Erythroblast (primary cell): ENCODE measurements around the gene LRP5.

ENCODE experiments used
- GATA1 ChIP-seq: IDR thresholded peaks from 2 replicates; pipeline ENCODE4 v1.6.1; 2011; ENCODE audit warnings: low read depth, mild to moderate bottlenecking, control low read depth, low read length, moderate library complexity
- POLR2A ChIP-seq: IDR thresholded peaks from 2 replicates; pipeline ENCODE4 v1.6.1; 2011; ENCODE audit warnings: mild to moderate bottlenecking, low read length

DNA sequence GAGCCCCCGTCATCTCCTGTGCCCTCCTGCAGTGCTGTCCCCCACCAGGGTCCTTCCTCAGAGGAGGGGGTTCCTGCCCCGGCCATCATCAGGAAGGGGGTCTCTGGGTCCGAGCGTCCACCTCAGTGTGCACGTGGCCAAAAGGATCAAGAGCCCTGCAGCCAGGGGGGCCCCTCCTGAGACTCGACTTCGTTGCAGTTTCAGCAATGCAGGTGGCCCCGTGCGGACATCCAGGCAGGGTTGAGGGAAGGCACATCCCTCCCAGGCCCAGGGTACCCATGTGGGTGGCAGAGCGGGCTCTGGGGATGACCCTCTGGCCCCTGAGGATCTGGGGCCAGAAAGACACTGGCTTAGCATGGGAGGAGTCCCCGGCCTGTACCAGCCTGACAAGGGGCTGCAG lies 41.3 kb downstream of the LRP5 start:
- TF ChIP-seq POLR2A (no peak), GATA1 (no peak)
